GM23338 (cell line): Measurements from ENCODE around the gene YWHAB. TPM values are rescaled to one million over a fixed set of nuclear protein-coding genes. Genes with fewer than 3 reads are reported as not detected.

Experiments
- ATAC-seq: fragments of 200-7000 bp; cut with Tn5 transposase; 3 replicates; pipeline ENCODE4 v1.9.1; 2020
- DNase-seq: peaks from one replicate; pipeline ENCODE4 v3.0.0-alpha.2; 2015; ENCODE audit warnings: low spot score
- H2AFZ ChIP-seq: fragments of 200-600 bp; sonication (generic); 2 replicates; pipeline ENCODE4 v1.8.0; 2016; ENCODE audit warnings: antibody characterized with exemption, mild to moderate bottlenecking, moderate library complexity
- H3F3A ChIP-seq: fragments of 200-600 bp; sonication (generic); replicated peaks from 2 replicates; pipeline ENCODE4 v1.8.0; 2017; ENCODE audit warnings: antibody characterized with exemption, mixed run types, low read depth
- H3K27ac ChIP-seq: fragments of 200-600 bp; sonication (generic); 2 replicates; pipeline ENCODE4 v1.6.1; 2016; ENCODE audit warnings: low read depth
- H3K27me3 ChIP-seq: fragments of 200-600 bp; sonication (generic); 2 replicates; pipeline ENCODE4 v1.8.0; 2016; ENCODE audit warnings: mild to moderate bottlenecking, mixed run types, moderate library complexity; ENCODE audit not compliant: insufficient read depth
- H3K36me3 ChIP-seq: fragments of 200-600 bp; sonication (generic); 2 replicates; pipeline ENCODE4 v1.8.0; 2016; ENCODE audit warnings: mild to moderate bottlenecking; ENCODE audit not compliant: insufficient read depth
- H3K4me1 ChIP-seq: fragments of 200-600 bp; sonication (generic); 2 replicates; pipeline ENCODE4 v1.8.0; 2016; ENCODE audit warnings: mild to moderate bottlenecking, moderate library complexity; ENCODE audit not compliant: insufficient read depth
- H3K4me2 ChIP-seq: fragments of 200-600 bp; sonication (generic); 2 replicates; pipeline ENCODE4 v1.7.1; 2017; ENCODE audit warnings: mixed run types
- H3K4me3 ChIP-seq: fragments of 200-600 bp; sonication (generic); 2 replicates; pipeline ENCODE4 v1.6.1; 2016; ENCODE audit warnings: mixed run types
- H3K79me2 ChIP-seq: fragments of 200-600 bp; sonication (generic); replicated peaks from 2 replicates; pipeline ENCODE4 v1.8.0; 2017; ENCODE audit warnings: mild to moderate bottlenecking; ENCODE audit not compliant: insufficient read depth
- H3K9me2 ChIP-seq: fragments of 200-600 bp; sonication (generic); 2 replicates; pipeline ENCODE4 v1.8.0; 2017; ENCODE audit not compliant: insufficient read depth
- H4K20me1 ChIP-seq: fragments of 200-600 bp; sonication (generic); replicated peaks from 2 replicates; pipeline ENCODE4 v1.8.0; 2017; ENCODE audit warnings: mild to moderate bottlenecking; ENCODE audit not compliant: insufficient read depth
- H3K27ac Mint-ChIP-seq: 2 replicates; pipeline ENCODE4 v1.8.0; 2020; ENCODE audit warnings: inconsistent platforms, mild to moderate bottlenecking, moderate library complexity, mixed read lengths
- H3K27me3 Mint-ChIP-seq: 3 replicates; pipeline ENCODE4 v1.8.0; 2022; ENCODE audit warnings: low read depth, mild to moderate bottlenecking, moderate library complexity, mixed read lengths, inconsistent platforms; ENCODE audit not compliant: insufficient read depth, poor library complexity
- H3K36me3 Mint-ChIP-seq: 3 replicates; pipeline ENCODE4 v1.8.0; 2021; ENCODE audit warnings: low read depth, mild to moderate bottlenecking, inconsistent platforms, moderate library complexity, mixed read lengths
- H3K4me1 Mint-ChIP-seq: 3 replicates; pipeline ENCODE4 v1.8.0; 2020; ENCODE audit warnings: mild to moderate bottlenecking, inconsistent platforms, mixed read lengths
- H3K4me3 Mint-ChIP-seq: 3 replicates; pipeline ENCODE4 v1.8.0; 2021; ENCODE audit warnings: moderate library complexity, mild to moderate bottlenecking, inconsistent platforms, mixed read lengths
- H3K9me3 Mint-ChIP-seq: 3 replicates; pipeline ENCODE4 v1.8.0; 2020; ENCODE audit warnings: moderate library complexity, mild to moderate bottlenecking, inconsistent platforms, mixed read lengths
- CREB1 ChIP-seq: fragments of 250-450 bp; sonication (Bioruptor Pico); IDR thresholded peaks from 2 replicates; pipeline ENCODE4 v1.5.0; 2020; ENCODE audit warnings: low read depth, mild to moderate bottlenecking, moderate library complexity
- polyA plus RNA-seq: library from polyadenylated mRNA; unstranded; fragments of >200 nt; fragmentation: Nextera tagmentation; extraction: Ambion mirVana; gene quantifications from 2 replicates; pipeline ENCODE4 v1.2.1, GENCODE V29; 2016
- total RNA-seq: library from RNA; depleted of rRNA; stranded (reverse); fragments of >200 nt; shearing (Covaris generic); gene quantifications from 2 replicates; pipeline ENCODE4 v1.2.3, GENCODE V29; 2014
- TF ChIP-seq, protein P1 (sequence below): fragments of 250-450 bp; sonication (Bioruptor Pico); IDR thresholded peaks from 2 replicates; pipeline ENCODE4 v1.5.0; 2020; ENCODE audit warnings: mild to moderate bottlenecking, moderate library complexity

The YWHAB gene
- total and polyA plus RNA-seq, 2 experiments from 2014 or later = 121 to 519 TPM

GRCh38 chr20:44950368-44950767, 64.9 kb downstream of the YWHAB start (continued):
- TF ChIP-seq, protein P1, sequence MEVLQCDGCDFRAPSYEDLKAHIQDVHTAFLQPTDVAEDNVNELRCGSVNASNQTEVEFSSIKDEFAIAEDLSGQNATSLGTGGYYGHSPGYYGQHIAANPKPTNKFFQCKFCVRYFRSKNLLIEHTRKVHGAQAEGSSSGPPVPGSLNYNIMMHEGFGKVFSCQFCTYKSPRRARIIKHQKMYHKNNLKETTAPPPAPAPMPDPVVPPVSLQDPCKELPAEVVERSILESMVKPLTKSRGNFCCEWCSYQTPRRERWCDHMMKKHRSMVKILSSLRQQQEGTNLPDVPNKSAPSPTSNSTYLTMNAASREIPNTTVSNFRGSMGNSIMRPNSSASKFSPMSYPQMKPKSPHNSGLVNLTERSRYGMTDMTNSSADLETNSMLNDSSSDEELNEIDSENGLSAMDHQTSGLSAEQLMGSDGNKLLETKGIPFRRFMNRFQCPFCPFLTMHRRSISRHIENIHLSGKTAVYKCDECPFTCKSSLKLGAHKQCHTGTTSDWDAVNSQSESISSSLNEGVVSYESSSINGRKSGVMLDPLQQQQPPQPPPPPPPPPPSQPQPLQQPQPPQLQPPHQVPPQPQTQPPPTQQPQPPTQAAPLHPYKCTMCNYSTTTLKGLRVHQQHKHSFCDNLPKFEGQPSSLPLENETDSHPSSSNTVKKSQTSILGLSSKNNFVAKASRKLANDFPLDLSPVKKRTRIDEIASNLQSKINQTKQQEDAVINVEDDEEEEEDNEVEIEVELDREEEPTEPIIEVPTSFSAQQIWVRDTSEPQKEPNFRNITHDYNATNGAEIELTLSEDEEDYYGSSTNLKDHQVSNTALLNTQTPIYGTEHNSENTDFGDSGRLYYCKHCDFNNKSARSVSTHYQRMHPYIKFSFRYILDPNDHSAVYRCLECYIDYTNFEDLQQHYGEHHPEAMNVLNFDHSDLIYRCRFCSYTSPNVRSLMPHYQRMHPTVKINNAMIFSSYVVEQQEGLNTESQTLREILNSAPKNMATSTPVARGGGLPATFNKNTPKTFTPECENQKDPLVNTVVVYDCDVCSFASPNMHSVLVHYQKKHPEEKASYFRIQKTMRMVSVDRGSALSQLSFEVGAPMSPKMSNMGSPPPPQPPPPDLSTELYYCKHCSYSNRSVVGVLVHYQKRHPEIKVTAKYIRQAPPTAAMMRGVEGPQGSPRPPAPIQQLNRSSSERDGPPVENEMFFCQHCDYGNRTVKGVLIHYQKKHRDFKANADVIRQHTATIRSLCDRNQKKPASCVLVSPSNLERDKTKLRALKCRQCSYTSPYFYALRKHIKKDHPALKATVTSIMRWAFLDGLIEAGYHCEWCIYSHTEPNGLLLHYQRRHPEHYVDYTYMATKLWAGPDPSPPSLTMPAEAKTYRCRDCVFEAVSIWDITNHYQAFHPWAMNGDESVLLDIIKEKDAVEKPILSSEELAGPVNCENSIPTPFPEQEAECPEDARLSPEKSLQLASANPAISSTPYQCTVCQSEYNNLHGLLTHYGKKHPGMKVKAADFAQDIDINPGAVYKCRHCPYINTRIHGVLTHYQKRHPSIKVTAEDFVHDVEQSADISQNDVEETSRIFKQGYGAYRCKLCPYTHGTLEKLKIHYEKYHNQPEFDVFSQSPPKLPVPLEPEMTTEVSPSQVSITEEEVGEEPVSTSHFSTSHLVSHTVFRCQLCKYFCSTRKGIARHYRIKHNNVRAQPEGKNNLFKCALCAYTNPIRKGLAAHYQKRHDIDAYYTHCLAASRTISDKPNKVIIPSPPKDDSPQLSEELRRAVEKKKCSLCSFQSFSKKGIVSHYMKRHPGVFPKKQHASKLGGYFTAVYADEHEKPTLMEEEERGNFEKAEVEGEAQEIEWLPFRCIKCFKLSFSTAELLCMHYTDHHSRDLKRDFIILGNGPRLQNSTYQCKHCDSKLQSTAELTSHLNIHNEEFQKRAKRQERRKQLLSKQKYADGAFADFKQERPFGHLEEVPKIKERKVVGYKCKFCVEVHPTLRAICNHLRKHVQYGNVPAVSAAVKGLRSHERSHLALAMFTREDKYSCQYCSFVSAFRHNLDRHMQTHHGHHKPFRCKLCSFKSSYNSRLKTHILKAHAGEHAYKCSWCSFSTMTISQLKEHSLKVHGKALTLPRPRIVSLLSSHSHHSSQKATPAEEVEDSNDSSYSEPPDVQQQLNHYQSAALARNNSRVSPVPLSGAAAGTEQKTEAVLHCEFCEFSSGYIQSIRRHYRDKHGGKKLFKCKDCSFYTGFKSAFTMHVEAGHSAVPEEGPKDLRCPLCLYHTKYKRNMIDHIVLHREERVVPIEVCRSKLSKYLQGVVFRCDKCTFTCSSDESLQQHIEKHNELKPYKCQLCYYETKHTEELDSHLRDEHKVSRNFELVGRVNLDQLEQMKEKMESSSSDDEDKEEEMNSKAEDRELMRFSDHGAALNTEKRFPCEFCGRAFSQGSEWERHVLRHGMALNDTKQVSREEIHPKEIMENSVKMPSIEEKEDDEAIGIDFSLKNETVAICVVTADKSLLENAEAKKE = no peak

- Histone ChIP-seq H3K9me2 (no peaks in the 10 kb centered on the region), H3K4me1 (no peaks in the 10 kb centered on the region), H3F3A (0 out of 2 replicates have a peak, but pooled peaks cover 4% of the 10 kb centered on the region), H3K27ac (no peak overlapping the region), H2AFZ (no peak overlapping the region), H3K27me3 (no peaks in the 10 kb centered on the region), H3K36me3 (peaks cover 41% of the 10 kb centered on the region), H4K20me1 (peaks cover 18% of the 10 kb centered on the region), H3K4me3 (no peak overlapping the region), H3K4me2 (no peak overlapping the region), H3K79me2 (peaks cover 8% of the 10 kb centered on the region; the same call in 1 of the 2 replicates)
- no peak for TF ChIP-seq CREB1 (CRISPR knock-in tag)
- TF ChIP-seq, protein P1 = no peak
- H3K4me1 Mint-ChIP-seq = no peaks in the 10 kb centered on the region
- ATAC-seq (no peak), DNase-seq (no peak)
- H3K27me3 Mint-ChIP-seq = no peaks in the 10 kb centered on the region
- H3K36me3 Mint-ChIP-seq = peaks cover 76% of the 10 kb centered on the region
- H3K27ac Mint-ChIP-seq = no peak overlapping the region
- no peak overlapping the region for H3K4me3 Mint-ChIP-seq
- no peaks in the 10 kb centered on the region for H3K9me3 Mint-ChIP-seq
Observed at GRCh38 chr20:44952731-44953130, 67.2 kb downstream of the YWHAB start.
